ENCODE results near the gene DAGLA. TPM values are rescaled to one million over a fixed set of nuclear protein-coding genes. Genes with fewer than 3 reads are reported as not detected.

DAGLA gene
- total and polyA plus RNA-seq, 2 of the 13 experiments (the other 11 are each of a cell fraction or from before 2014, with no cell fraction given): 2.6 to 3.9 TPM

DNA sequence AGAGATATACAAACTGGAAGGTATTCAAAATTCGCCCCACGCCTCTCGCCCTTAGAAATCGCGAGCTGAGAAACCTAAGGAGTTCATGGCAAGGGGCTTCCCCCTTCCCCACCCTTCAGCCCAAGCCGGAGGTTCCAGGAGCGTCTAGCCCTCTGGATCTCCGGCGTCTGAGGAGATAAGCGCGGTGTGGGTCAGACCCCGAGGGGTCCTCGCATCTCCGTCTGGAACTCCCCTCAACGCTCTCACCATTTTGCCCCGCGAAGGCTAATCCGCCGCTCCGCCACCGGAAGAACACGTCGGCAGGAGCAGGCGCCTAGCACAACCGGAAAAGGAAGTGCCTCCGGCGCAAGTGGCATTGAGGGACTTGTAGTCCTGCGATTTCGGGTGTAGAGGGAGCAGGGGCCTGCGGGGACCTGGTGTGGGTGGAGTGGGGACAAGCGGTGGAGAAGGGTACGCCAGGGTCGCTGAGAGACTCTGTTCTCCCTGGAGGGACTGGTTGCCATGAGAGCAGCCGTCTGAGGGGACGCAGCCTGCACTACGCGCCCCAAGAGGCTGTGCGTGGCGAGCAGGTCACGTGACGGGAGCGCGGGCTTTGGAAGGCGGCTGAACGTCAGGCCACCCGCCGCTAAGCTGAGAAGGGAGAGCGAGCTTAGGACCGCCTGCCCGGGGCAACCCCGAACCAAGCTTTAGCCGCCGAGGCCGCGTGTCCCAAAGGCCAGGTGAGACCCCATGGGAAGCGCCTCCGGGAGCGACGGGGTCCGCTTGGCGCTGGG lies 112.3 kb downstream of the DAGLA start, which contains the start of the genes FEN1 and TMEM258 (continued):
- TF ChIP-seq REPIN1 (CRISPR knock-in tag; IDR thresholded peaks at IDR 0.05; ENCODE audit: borderline replicate concordance, low read depth) (peak; percentile 78; the same call in 1 of the 2 replicates), KAT8 (CRISPR knock-in tag; IDR thresholded peaks at IDR 0.05) (peak; percentile 96), ZFY (CRISPR knock-in tag; IDR thresholded peaks at IDR 0.05) (peak; percentile 80), ZNF33A (CRISPR knock-in tag; IDR thresholded peaks at IDR 0.05; ENCODE audit: borderline replicate concordance) (peak; percentile 23; the same call in 1 of the 2 replicates), ZBTB38 (CRISPR knock-in tag; IDR thresholded peaks at IDR 0.05) (peak; percentile 79), POLR2AphosphoS2 (IDR thresholded peaks at IDR 0.05; ENCODE audit: low read depth, low read length) (0 out of 2 replicates have a peak, but pooled peaks have one; percentile 31), ZNF136 (CRISPR knock-in tag; IDR thresholded peaks at IDR 0.05; ENCODE audit: low read depth) (no peak), TMF1 (CRISPR knock-in tag; IDR thresholded peaks at IDR 0.05; ENCODE audit: low read depth) (0 out of 2 replicates have a peak, but pooled peaks have one; percentile 68), MEF2D (CRISPR knock-in tag; IDR thresholded peaks at IDR 0.05) (peak; percentile 75), NCOA5 (CRISPR knock-in tag; IDR thresholded peaks at IDR 0.05) (no peak), CCDC6 (CRISPR knock-in tag; IDR thresholded peaks at IDR 0.05) (peak; percentile 20; the same call in 1 of the 2 replicates)
- TF ChIP-seq, protein P1, sequence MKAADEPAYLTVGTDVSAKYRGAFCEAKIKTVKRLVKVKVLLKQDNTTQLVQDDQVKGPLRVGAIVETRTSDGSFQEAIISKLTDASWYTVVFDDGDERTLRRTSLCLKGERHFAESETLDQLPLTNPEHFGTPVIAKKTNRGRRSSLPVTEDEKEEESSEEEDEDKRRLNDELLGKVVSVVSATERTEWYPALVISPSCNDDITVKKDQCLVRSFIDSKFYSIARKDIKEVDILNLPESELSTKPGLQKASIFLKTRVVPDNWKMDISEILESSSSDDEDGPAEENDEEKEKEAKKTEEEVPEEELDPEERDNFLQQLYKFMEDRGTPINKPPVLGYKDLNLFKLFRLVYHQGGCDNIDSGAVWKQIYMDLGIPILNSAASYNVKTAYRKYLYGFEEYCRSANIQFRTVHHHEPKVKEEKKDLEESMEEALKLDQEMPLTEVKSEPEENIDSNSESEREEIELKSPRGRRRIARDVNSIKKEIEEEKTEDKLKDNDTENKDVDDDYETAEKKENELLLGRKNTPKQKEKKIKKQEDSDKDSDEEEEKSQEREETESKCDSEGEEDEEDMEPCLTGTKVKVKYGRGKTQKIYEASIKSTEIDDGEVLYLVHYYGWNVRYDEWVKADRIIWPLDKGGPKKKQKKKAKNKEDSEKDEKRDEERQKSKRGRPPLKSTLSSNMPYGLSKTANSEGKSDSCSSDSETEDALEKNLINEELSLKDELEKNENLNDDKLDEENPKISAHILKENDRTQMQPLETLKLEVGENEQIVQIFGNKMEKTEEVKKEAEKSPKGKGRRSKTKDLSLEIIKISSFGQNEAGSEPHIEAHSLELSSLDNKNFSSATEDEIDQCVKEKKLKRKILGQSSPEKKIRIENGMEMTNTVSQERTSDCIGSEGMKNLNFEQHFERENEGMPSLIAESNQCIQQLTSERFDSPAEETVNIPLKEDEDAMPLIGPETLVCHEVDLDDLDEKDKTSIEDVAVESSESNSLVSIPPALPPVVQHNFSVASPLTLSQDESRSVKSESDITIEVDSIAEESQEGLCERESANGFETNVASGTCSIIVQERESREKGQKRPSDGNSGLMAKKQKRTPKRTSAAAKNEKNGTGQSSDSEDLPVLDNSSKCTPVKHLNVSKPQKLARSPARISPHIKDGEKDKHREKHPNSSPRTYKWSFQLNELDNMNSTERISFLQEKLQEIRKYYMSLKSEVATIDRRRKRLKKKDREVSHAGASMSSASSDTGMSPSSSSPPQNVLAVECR (CRISPR knock-in tag; IDR thresholded peaks at IDR 0.05; ENCODE audit: borderline replicate concordance): peak; percentile 99
- TF ChIP-seq, protein P2, sequence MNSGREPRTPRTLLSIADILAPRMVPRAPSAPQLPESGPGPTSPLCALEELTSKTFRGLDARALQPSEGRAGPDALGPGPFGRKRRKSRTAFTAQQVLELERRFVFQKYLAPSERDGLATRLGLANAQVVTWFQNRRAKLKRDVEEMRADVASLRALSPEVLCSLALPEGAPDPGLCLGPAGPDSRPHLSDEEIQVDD (CRISPR knock-in tag; IDR thresholded peaks at IDR 0.05; ENCODE audit: borderline replicate concordance): no peak
- TF ChIP-seq, protein P3, sequence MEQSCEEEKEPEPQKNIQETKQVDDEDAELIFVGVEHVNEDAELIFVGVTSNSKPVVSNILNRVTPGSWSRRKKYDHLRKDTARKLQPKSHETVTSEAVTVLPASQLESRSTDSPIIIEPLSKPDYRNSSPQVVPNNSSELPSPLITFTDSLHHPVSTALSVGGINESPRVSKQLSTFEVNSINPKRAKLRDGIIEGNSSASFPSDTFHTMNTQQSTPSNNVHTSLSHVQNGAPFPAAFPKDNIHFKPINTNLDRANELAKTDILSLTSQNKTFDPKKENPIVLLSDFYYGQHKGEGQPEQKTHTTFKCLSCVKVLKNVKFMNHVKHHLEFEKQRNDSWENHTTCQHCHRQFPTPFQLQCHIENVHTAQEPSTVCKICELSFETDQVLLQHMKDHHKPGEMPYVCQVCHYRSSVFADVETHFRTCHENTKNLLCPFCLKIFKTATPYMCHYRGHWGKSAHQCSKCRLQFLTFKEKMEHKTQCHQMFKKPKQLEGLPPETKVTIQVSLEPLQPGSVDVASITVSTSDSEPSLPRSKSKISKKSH (CRISPR knock-in tag; IDR thresholded peaks at IDR 0.05; ENCODE audit: borderline replicate concordance): no peak
- TF ChIP-seq, protein P4, sequence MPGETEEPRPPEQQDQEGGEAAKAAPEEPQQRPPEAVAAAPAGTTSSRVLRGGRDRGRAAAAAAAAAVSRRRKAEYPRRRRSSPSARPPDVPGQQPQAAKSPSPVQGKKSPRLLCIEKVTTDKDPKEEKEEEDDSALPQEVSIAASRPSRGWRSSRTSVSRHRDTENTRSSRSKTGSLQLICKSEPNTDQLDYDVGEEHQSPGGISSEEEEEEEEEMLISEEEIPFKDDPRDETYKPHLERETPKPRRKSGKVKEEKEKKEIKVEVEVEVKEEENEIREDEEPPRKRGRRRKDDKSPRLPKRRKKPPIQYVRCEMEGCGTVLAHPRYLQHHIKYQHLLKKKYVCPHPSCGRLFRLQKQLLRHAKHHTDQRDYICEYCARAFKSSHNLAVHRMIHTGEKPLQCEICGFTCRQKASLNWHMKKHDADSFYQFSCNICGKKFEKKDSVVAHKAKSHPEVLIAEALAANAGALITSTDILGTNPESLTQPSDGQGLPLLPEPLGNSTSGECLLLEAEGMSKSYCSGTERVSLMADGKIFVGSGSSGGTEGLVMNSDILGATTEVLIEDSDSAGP (CRISPR knock-in tag; IDR thresholded peaks at IDR 0.05; ENCODE audit: borderline replicate concordance): peak; percentile 85; the same call in 1 of the 2 replicates
